ENCODE data around the gene MAP4.
"Not testable (repeated sequence)": the region's sequence is repeated elsewhere in the genome, so short reads cannot be mapped to it uniquely, and the experiment has no call there.

The MAP4 gene

GRCh38 chr3:47892286-47893040 lies 123.8 kb downstream of the MAP4 start:
- no peak for DNase-seq (ENCODE audit: low spot score)

GRCh38 chr3:47891613-47892005 lies 124.6 kb downstream of the MAP4 start:
- no peak for DNase-seq (ENCODE audit: low spot score)

DNA sequence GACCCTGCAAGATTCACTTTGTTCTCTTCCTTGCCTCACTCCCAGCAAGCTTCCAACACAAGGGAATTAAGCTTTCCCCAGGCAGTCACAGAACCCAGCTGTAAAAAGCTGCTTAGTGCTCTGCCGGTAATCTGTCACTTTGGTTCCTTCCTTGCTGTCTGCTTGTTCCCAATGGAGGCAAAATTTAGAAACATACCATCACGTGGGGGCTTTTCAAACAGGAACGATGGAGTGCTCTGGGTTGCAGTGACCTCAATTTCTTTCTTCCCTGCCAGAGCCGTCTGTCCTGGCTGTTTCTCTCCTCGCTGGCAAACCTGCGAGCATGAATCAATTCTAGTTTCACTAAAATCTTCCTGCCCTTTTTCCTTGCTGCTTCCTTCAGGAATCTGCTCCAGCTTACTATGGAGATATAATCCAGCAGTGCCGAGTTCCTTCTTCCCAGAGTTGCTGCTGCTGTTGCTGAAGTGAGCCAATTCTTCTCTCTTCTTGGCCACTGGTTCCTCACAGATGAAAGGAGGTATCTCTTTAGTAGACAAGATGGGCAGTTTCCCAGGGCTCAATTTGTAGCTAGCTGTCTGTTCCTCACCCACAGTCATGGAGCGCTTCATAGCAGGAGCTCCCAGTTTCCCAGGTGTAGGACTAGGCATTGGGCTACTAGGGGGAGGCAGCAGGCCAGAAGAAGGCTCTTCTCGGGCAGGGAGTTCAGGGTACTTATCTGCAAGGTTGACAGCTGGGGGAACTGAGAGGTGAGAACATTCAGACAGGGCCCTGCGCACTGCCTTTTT lies 125.2 kb downstream of the MAP4 start:
- DNase-seq (ENCODE audit: low spot score), result no peak

DNA sequence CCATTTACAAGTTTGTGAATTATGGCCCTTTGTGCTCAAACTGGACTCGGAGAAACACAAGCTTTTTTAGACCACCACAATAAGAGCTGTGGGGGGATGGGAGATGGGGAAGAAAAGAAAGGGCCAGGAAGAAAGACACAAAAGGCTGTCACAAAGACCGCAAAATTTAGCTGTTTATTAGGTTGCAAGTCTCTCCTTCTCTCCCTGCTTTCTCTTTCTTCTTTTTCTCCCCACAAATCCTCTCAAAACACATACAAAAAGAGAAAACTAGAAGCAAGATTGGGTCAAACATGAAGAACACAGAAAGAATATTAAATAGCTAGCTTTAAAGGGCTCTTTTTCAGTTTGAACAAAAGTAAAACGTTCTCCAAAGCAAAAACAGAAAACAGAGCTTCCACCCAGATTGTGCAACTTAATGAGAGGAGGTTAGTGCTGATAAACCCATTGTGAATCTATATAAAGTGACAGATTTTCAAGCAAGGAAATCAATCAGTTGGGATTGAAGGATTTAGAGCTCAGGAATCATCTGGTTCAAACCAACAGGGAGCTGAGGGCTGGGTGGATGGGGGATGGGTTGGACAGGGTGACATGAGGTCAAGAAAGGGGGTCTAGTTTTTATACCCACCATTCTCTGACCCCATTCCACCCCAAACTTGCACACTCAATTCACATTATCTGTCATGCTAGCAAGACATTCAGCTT lies 125.9 kb downstream of the MAP4 start:
- DNase-seq (ENCODE audit: low spot score), result no peak

DNA sequence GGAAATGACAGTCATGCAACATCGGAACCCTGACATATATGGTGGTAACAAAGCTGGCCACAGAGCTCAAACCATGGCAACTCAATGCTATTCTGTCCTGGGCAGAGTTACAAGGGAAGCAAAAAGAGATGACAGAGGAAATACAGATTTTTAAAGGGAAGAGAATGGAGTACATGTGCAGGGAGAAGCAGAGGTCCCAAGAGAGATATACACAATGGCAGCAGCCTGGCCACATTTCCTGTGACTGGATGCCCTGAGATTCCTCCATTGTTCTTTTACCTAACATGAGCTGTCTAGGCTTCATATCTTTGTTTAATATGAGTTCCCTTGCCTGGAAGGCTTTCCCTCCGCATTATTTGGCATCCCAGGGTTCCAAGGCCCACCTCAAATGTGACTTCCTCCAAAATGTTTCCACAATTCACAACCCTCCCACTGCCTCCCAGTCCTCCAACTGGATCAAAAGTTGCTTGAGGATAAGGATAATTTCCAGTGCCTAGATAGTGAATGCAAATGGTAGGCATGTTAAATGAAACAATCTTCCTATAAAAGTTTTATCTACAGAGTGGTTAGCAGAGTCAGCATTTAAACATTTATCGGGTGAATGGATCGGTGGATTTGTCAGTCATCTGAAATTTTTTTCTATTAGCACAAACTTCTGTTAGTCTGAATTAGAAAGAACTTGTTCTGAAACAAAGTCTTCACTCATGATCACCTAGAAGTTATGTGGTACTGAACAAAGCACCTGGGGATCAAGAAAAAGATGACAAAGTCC lies 127.0 kb downstream of the MAP4 start:
- DNase-seq (ENCODE audit: low spot score), result no peak

GRCh38 chr3:47887991-47888390 lies 128.2 kb downstream of the MAP4 start:
- not testable (repeated sequence) for DNase-seq (ENCODE audit: low spot score)

GRCh38 chr3:47885168-47885567 lies 131.0 kb downstream of the MAP4 start:
- no peak for DNase-seq (ENCODE audit: low spot score)

DNA sequence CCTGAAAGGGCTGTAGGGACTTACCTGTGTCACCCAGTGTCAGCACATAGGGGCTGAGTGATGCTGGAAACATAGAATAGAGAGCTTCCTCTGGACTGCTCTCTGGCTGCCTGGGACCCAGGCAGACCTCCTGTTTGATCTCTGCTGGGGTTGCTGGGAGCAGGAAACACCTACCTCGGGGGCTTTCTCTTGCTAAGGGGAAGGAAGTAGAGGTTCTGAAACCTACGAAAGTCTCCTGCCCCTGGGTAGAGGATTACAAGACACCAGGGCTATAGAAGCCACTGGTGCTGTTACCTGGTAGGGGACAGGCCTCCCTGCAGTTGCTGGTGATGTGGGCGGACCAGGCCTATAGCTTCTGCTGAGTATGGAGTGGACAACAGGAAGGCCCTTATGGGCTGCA lies 131.6 kb downstream of the MAP4 start:
- DNase-seq (ENCODE audit: low spot score), result no peak

DNA sequence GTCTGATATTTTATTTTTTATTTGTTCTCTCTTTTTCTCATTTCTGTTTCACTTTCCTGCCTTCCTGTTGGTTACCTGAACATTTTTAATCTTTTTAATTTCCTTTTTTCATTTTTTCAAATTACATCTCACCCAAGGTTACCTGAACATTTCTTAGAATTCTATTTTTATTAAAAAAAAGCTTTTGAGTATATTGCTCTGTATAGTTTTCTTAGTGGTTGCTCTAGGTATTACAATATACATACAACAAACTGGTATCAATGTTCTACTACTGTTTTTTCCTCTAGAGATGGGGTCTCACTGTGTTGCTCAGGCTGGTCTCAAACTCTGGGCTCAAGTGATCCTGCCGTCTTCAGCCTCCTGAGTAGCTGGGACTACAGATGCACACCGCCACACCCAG lies 133.9 kb downstream of the MAP4 start:
- DNase-seq (ENCODE audit: low spot score), result no peak

DNA sequence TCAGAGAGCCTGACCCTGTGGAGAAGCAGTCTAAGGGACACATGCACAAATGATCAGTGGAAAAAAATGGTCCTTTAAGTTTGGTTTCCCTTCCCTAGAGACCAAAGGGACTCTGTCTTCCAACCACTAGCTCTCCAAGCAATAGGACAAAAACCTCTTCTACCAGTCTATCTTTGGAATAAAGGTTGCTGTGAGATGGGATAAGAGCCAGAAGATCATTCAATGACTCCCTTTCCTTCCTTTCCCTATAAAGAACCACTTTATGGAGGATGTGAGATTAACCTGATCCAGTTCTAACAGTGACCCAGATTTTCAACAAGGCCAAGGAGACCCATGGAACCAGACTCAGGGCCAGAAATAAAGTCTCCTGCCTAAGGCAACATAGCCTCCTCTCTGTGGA lies 138.5 kb downstream of the MAP4 start:
- DNase-seq (ENCODE audit: low spot score), result no peak

DNA sequence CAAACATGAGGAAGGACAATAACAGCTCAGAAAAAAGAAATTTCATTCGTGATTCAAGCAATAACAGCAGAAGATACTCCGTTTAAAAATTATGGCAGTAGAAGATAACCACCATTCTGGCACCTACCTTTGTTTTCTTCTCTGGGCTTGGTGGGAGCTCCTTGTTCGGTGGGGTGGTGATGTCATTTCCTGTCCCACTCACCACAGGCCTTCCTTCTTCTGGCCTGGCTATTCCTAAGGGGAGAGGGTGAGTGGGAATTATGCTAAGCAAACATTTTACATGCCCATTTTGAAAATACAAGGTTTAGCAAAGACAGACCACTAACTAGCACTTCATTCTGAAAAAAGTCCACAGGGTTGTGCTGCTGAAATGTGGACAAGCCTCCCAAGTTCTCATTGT lies 138.9 kb downstream of the MAP4 start:
- no peak for DNase-seq (ENCODE audit: low spot score)

- no peak for DNase-seq (ENCODE audit: low spot score)
These were observed 141.3 kb downstream of the MAP4 start for GRCh38 chr3:47874913-47875312.

- DNase-seq (ENCODE audit: low spot score), result no peak
These were observed 141.8 kb downstream of the MAP4 start for GRCh38 chr3:47874438-47874837.

GRCh38 chr3:47872916-47873315 lies 143.3 kb downstream of the MAP4 start:
- DNase-seq (ENCODE audit: low spot score), result no peak

- no peak for DNase-seq (ENCODE audit: low spot score)
These were observed 144.8 kb downstream of the MAP4 start for GRCh38 chr3:47871389-47871788.

DNA sequence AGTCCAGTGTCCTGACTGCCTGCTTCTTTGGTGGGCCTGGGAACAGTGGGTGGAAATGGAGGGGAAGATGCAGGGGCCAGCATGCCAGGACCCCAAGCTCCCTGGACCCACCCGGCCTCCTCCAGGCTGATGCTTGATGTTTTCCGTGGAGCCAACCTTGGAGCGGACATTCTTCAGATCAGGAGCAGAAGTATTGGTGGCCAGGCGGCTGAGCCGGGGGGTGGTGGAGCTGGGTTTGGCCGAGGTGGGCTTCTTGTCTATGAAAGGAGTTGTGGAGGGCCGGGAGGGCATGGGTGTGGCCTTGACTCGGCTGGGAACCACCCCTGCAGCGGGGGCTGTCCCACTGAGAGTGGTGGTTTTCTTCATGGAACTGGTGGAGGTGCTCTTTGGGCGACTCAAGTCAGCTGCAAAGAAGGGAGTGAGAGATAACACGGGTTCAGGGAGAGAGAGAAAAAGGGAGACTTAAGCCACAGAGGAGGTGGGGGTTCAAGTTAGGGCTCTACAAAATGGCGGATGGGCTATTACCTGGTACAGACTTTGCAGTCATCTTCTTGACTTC lies 145.4 kb downstream of the MAP4 start:
- no peak for DNase-seq (ENCODE audit: low spot score)

- DNase-seq (ENCODE audit: low spot score), result no peak
These were observed 146.1 kb downstream of the MAP4 start for GRCh38 chr3:47870156-47870555.

DNA sequence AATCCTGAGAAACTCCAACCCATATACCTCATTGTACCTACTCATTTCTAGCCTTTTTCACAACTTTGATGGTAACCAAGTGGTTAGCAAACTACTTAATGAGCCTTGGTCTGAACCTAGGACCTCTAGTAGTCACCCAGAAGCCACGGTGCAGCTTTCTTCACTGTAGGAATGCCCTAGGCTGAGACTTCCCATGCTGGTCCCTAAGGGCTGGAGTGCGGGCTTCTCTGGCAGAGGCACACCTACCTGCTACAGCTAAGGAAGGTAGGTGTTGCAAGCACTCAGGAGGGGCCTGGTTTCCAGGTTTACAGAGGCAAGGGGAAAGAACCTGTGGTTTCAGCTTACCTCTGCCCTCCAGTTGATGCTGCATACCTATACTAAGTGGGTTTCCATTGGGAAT lies 147.9 kb downstream of the MAP4 start:
- no peak for DNase-seq (ENCODE audit: low spot score)

- DNase-seq (ENCODE audit: low spot score), result no peak
These were observed 148.7 kb downstream of the MAP4 start for GRCh38 chr3:47867451-47868044.

GRCh38 chr3:47865192-47865591 lies 151.0 kb downstream of the MAP4 start:
- DNase-seq (ENCODE audit: low spot score), result no peak

- DNase-seq (ENCODE audit: low spot score), result no peak
These were observed 152.7 kb downstream of the MAP4 start for GRCh38 chr3:47863391-47864128.

All from CD4-positive, alpha-beta T cell treated with Interleukin-6 at 100 ng/mL for 8 hours (primary cell).